Fibroblast of villous mesenchyme (primary cell): ENCODE measurements around the gene WDR31. TPM values are rescaled to one million over a fixed set of nuclear protein-coding genes. Genes with fewer than 3 reads are reported as not detected.

Experiments
- DNase-seq: peaks from one replicate; pipeline ENCODE4 v3.0.0-alpha.2; 2010; ENCODE audit warnings: low read depth
- H3K4me3 ChIP-seq: 2 replicates; pipeline ENCODE4 v1.5.1; 2011; ENCODE audit warnings: low read depth, mild to moderate bottlenecking, low read length
- total RNA-seq: library from RNA; depleted of rRNA; stranded (reverse); fragments of >200 nt; gene quantifications from 2 replicates; pipeline ENCODE4 v1.2.3, GENCODE V29; 2012
- TF ChIP-seq, protein P1 (sequence below): IDR thresholded peaks from 2 replicates; pipeline ENCODE4 v1.5.1; 2012; ENCODE audit warnings: low read depth, mild to moderate bottlenecking, low read length; ENCODE audit not compliant: insufficient read depth

The WDR31 gene
- total RNA-seq, 1 donor = 0.86 TPM

DNA sequence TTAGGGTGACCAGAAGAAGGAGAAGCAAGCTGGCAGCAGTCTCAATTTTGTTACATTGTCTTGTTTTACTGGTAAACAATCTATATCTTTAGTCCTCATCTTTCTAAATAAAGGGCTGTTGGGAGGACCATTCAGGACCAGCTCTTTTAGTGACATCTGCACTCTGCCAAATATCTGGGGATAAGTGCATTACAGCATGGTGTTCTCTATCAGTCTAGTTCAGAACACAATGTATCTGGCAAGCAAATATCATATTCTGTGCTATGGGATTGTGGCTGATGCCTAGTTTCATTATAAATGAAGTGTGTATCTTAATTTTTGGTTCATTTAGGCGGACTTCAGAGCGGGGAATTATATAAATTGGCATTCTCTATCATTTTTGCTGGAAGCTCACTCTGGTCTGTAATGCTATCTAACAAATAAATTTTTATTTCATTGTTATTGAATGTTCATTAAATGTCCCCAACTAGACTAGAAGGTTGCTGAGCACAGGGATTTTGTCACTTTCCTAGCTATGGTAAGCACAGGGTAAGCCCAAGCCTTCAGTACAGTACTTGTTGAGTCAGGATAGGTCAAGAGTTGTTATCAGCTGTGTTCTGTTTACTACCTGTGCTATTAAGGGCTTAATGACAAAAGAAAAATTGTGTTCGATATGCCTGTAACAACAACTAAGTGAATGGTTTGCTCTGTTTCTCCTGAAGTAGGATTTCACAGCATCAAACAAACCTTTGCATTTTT lies 11.9 kb downstream of the WDR31 start:
- H3K4me3 ChIP-seq = no peak overlapping the region
- no peak for DNase-seq
- TF ChIP-seq, protein P1, sequence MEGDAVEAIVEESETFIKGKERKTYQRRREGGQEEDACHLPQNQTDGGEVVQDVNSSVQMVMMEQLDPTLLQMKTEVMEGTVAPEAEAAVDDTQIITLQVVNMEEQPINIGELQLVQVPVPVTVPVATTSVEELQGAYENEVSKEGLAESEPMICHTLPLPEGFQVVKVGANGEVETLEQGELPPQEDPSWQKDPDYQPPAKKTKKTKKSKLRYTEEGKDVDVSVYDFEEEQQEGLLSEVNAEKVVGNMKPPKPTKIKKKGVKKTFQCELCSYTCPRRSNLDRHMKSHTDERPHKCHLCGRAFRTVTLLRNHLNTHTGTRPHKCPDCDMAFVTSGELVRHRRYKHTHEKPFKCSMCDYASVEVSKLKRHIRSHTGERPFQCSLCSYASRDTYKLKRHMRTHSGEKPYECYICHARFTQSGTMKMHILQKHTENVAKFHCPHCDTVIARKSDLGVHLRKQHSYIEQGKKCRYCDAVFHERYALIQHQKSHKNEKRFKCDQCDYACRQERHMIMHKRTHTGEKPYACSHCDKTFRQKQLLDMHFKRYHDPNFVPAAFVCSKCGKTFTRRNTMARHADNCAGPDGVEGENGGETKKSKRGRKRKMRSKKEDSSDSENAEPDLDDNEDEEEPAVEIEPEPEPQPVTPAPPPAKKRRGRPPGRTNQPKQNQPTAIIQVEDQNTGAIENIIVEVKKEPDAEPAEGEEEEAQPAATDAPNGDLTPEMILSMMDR = no peak

DNA sequence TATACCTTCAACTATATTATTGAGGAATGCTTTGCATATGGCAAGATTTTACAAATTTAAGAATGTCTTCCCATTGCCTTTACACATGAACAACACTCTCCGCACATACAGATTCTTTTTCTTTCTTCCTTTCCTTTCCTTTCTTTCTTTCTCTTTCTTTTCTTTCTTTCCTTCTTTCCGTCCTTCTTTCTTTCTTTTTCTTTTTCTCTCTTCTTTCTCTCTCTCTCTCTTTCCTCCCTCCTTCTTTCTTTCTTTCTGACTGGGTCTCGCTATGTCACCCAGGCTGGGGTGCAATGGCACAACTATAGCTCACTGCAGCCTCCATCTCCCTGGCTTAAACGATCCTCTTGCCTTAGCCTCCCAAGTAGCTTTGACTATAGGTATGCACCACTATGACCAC lies 13.8 kb downstream of the WDR31 start:
- H3K4me3 ChIP-seq = no peak overlapping the region
- no peak for DNase-seq
- TF ChIP-seq, protein P1 = no peak

DNA sequence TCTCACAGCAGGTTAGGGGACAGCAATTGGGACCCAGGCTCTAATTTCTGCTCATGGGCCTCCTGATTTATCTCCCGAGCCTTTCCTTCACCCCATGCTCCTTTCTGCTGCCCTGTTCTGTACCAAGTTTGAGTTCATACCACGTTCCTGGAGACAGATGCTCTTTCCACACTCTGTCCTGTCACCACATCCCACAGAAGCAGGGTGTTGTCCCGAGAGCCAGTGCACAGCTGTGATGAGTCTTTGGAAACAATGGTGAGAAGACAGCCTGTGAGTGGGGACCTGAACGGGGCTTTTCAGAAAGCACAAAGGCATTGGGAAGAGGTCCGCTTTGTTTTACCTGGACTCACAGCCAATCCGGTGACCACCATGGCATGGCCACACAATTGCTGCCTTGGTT lies 17.4 kb downstream of the WDR31 start:
- no peak overlapping the region for H3K4me3 ChIP-seq
- TF ChIP-seq, protein P1 = no peak
- DNase-seq = no peak

- TF ChIP-seq, protein P1 = no peak
- DNase-seq = no peak
- H3K4me3 ChIP-seq = no peak overlapping the region
Observed at GRCh38 chr9:113320051-113320450, 20.0 kb downstream of the WDR31 start.

- no peak overlapping the region for H3K4me3 ChIP-seq
- TF ChIP-seq, protein P1 = no peak
- DNase-seq = no peak
Observed at GRCh38 chr9:113319054-113319453, 21.0 kb downstream of the WDR31 start.

DNA sequence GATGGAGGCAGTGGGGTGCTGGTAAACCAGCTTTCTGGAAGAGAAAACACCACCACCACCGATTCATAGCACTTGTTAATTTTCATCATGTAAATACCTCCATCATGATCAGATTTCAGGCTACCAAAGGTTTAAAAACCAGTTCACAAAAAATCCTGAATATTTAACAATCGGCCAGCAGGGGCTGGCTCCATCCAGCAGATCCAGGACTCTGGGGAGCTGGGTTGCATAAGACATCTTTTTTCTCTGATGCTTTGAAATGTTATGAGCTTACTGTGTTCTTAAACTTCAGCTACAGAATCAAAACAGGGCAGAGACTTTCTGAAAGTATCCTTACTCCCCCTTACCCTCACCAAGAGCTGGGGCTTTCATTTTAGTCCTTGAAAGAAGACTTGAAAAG lies 22.3 kb downstream of the WDR31 start:
- no peak overlapping the region for H3K4me3 ChIP-seq
- TF ChIP-seq, protein P1 = peak; percentile 41
- DNase-seq = peak; percentile 17

DNA sequence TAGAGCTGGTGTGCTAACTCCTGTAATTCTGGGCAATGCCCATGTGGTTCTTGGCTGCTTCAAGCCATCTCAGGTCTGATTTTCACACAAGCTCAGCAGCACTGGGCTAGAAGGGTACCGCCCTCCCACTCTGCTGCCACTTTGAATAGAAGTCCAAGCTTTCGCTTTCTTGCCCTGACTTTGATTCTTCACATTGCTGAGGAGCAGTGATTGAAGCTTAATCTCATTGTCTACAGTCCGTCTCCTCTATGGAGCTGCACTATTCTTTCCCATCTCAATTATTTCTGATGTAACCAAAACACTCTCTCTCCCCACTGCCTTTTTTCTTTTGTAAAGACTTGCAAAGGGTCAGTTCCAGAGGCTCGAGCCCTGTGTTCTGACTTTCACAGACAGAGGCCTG lies 24.0 kb downstream of the WDR31 start:
- TF ChIP-seq, protein P1 = no peak
- H3K4me3 ChIP-seq = no peak overlapping the region
- no peak for DNase-seq
